HG03460 (cell line): ENCODE measurements around the gene TTC6.

Experiments used
- ATAC-seq: cut with Tn5 transposase; IDR thresholded peaks from one replicate; pipeline ENCODE4 v1.9.1; 2021; ENCODE audit not compliant: unreplicated experiment

Gene TTC6

DNA sequence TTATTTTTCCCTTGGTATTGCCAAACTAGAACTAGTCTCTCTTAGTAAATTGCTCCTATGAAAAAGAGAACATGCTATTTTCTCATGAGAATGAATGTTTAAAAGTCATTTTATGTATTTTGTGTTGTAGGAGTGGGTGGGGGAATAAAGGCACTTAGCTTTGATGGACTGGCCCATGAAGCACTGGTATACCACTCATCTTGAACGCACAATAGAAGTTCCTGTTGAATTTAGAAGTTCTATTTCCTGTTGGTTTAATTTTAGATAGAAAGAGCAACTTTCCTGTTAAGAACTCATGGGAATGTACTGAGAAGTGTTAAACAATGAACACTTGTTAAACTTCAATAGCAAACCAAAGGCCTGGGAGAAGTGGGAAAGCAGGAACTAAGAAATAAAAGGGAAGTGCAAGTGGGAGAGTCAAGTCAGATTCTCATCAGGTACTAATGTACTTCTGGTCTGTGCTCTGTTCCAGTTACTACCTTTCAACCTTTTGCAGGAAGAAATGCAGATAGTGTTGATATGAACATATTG, 23.1 kb downstream of the TTC6 start:
- ATAC-seq, result no peak

DNA sequence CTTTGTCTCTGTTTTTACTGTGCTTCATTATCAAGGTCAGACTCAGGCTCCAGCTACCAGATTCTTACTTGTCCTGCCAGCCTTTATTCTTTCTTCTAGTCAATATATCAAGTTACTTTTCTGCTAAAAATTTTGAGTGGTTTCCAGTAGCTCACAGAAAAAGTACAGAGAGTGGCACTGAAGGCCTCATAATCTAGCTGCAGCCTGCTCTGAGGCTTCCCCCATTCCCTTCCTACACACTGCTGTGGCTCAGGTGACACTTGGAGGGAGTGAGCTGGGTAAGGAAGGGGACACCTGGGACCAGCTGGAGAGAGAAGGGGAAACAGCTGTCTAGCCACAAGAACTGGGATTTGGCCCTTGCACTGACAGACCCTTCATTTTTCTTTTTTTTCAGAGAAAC, 25.4 kb downstream of the TTC6 start:
- no peak for ATAC-seq

DNA sequence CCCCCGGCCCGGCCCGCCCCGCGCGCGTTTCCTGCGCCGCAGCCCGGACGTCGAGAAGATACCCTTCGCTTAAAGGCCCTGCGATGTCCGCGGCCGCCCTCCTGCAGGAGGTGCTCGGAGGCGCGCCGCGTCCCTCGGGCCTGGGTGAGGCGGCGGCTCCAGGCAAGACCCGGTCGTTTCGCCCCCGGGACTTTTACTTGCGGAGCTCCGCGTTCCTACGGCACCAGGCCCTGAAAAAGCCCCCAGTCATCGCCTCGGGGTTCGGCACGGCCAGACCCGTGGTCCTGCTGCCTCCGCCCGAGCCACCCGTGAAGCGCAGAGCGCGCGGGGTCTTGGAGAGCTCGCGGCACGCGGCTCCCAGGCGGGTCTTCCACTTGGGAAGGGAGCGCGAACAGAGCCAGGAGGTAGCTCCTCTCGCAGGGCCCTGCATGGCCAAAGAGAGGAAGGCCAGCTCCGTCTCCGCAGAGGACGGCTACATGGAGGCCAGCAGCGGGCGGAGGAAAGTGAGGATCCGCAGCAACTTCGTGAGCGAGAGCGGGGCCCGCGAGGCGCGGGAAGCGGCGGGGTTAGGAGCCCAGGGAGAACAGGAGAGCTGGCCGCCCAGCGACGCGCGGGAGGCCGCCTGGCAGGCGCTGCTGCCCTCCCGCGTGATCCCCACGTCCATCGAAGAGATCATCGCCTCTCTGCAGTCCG, 26.9 kb downstream of the TTC6 start:
- ATAC-seq, result no peak

DNA sequence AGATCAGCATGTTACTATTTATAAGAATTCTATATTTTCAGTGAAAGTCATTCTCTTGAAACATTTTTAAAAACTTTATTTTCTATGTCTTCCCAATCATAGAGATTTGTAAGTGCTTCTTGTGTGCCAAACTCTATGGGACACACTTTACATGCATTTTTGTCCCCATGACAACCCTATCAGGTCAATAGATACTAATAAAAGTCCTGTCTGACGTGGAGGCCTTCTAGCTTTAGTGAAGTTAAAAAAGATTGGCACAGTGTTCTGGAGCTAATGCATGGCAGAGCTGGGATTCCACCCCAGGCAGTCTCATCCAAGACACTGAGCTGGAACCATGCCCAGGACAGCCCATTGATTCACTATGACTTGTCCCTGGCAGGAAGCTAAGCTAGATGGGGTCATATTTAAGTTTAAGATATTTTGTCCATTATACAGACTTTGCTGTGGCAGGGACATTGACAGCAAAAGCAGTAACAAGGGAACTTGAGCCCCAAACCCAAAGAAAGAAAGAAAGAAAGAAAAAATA, 28.1 kb downstream of the TTC6 start:
- ATAC-seq, result no peak

DNA sequence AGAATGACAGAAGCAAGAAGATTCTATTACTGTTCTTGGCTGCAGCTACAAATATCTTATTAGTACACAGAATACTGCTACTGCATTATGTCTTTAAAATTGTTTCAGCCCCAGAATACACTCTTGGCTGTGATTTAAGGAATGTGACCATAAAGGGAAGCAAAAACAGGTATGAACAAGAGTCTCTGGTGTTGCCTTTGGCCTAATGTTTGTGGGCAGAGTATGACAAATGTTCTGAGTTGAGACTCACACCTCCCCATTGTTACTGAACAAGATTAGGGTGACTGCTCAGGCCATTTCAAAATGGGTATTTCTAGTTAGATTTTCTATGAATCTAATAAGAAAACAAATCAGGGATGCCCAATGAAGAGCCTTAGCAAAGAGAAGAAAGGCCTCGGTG, 28.5 kb downstream of the TTC6 start:
- no peak for ATAC-seq

DNA sequence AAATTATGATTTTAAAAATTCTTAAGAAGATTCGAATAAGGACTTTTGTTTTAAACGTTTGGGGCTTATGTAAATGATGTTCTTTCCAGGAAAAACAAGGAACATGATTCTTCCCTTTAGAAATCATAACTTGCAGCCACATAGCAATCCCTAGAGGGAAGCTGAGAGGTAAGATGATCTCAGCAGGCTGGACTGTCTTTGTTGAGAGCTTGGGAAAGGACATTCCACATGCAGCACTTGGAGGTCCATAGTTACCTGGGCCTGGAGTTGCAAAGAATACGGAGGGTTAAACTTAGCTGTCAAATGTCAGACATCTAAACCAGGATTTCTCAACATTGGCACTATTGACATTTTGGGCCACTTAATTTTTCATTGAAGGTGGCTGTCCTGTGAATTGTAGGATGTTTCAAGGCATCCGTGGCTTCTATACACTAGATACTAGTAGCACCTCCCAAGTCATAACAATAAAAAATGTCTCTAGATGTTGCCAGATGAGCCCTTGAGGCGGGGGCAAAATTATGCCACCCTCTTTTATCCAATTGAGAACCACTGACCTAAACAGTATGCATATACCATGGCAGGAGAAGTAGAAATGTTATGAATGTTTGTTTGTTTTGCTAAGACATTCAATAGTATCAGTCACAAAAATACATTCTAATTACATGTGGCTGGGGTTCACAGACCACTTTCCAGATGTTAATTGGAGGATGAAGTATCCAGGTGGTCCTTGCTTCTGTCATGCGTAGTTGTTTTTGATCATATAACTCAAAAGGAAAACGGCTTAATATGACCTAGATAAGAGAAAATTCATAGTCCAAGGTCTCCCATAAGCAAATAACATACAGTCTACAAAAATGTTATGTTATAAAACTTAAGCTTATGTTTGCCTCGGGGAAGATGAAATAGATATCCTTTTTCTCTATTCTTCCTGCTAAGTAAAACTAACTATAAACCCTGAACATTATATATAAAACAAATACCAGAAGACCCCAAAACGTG, 30.5 kb downstream of the TTC6 start:
- ATAC-seq, result no peak

DNA sequence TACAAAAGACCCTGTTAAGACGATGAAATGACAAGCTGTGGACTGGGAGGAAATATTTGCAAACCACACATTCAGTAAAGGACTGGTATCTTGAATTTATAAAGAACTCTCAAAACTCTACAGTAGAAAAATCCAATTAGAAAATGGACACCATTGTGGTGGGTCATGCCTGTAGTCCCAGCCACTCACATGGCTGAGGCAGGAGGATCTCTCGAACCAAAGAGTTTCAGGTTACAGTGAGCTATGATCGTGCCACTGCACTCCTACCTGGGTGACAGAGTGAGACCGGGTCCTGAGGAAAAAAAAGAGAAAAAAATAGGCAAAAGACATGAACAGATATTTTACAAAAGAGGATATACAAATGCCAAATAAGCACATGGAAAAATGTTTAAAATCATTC, 41.9 kb downstream of the TTC6 start:
- no peak for ATAC-seq

DNA sequence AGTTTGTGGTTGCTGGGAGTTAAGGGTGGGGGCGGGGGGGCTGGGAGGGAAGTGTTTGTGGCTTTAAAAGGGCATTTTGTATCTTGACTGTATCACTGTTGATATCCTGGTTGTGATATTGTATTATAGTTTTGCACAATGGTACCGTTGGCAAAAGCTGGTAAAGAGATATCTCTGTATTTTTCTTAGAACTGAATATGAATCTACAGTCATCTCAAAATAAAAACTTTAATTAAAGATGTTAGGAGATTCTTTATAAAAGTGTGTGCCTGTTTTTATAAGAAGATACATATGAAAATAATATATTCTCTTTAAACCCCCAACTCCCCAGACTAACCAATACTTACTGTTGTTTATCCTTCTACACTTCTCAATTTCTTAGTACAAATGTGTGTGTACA, 43.2 kb downstream of the TTC6 start:
- no peak for ATAC-seq

DNA sequence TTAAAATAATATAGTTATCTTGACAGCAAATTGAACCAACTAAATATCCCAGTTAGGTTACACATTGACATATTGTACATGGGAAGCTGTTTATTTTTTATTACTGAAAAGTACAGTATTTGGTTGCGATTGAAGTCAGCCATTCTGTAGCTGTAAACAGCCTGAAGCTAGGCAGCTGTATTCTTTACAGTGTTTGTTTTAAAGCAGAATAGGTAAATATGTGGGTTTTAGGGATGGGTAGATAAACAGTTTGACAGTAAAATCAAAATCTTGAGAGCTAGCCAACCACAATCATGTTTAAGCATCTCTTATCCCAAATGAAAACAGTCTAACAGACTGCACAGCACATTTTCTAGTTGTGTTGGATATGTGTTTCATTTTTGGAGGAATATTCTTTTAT, 45.7 kb downstream of the TTC6 start:
- no peak for ATAC-seq

DNA sequence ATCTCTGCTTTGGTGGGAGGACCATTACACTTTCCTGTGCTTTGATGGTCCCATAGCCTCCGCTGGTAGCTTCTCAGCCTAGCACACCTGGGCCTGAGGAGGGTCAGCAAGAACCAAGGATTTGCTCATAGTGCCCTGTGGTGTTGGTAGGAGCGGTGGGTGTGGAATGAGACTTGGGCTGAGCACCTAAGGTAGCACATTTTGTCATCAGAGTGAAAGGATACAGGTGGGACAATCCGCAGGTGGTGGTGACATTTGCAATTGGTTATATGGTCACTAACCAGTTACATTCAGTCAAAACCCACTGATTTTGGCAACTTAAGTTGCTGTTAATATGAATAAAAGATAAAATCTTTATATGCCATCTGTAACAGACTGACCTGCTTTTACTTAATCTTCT, 46.7 kb downstream of the TTC6 start:
- ATAC-seq, result no peak

DNA sequence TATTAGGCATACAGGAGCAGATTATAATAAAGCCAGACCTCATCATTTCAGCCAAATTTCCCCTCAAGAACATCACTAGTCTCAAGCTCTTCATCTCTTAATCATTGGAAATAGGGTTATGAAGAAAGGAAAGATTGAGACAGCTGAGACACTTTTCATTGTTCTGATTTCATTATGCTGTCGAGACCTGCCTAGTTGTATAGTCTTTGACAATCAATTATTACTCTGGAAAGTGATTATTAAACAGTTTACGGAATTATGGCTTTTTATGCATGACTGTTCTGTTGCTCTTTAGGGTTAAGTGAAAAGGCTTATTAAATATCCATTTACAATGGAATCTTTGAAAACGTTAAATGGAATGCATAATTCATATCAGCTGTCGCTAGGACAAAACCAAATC, 48.3 kb downstream of the TTC6 start:
- ATAC-seq, result no peak
